Hepatocyte (in vitro differentiated cells): Measurements from ENCODE around the gene BRD2.

ENCODE experiments used
- CTCF ChIP-seq: fragments of 200-600 bp; sonication (generic); IDR thresholded peaks from 2 replicates; pipeline ENCODE4 v1.5.1; 2016; ENCODE audit warnings: antibody characterized with exemption, mild to moderate bottlenecking; ENCODE audit not compliant: poor library complexity
- EZH2phosphoT487 ChIP-seq: fragments of 200-600 bp; sonication (generic); IDR thresholded peaks from one replicate; pipeline ENCODE4 v1.6.1; 2018; ENCODE audit warnings: antibody characterized with exemption, mild to moderate bottlenecking, low read depth, moderate library complexity; ENCODE audit not compliant: unreplicated experiment, severe bottlenecking

DNA sequence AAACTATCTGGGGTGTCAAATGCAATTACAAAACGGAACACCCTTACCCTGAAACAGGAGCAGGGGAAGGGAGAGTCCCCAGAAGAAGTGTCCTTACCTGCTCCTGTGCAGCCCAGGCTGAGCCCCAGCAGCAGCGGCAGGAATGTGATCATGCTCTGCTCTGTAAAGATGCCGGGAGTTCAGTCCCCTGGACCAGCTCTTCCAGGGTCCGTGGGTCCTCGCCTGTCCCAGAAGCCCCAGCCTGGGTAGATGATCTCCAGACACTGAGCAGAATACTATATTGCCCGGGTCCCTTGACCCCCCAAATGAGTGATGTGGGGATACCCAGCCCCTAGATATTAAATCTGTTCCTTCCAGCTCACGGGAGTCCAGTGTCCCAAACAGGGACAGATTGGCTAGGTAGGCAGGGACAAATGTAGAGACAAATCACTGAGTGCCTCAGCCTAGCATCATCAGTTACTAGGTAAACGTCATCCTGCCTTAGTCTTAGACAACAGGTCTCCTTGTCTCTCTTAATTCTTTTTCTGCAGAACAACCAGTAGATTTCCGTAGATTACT is 27.7 kb upstream of the BRD2 start, which contains the start of gene HLA-DMB:
- TF ChIP-seq CTCF (no peak), EZH2phosphoT487 (no peak)
